GM13977 (cell line): ENCODE measurements around the gene NLRX1.
"Not testable (repeated sequence)": the region's sequence is repeated elsewhere in the genome, so short reads cannot be mapped to it uniquely, and the experiment has no call there.

Experiments
- DNase-seq: peaks from one replicate; pipeline ENCODE4 v3.0.0; 2012; ENCODE audit warnings: low spot score
- CTCF ChIP-seq: IDR thresholded peaks from 2 replicates; pipeline ENCODE4 v1.5.1; 2012; ENCODE audit warnings: mild to moderate bottlenecking, control low read depth; ENCODE audit not compliant: insufficient read depth; ENCODE audit errors: extremely low read depth, missing control alignments
- in situ Hi-C: fragments of 300-500 bp; cut with MboI; formaldehyde crosslinking; loops from one replicate; pipeline ENCODE4 v1.12.0; 2022; ENCODE audit warnings: low sequenced_read_pairs, low pct_unique_long_range_greater_than_20kb, mixed read lengths, inconsistent platforms; ENCODE audit not compliant: unreplicated experiment

NLRX1 gene

GRCh38 chr11:119161871-119162270 lies 6.7 kb upstream of the NLRX1 start:
- DNase-seq: no peak
- in situ Hi-C loops: no loop called here
- no peak for TF ChIP-seq CTCF

- no peak for DNase-seq
- TF ChIP-seq CTCF: no peak
- in situ Hi-C loops: no loop called here
Measured at GRCh38 chr11:119166368-119167076, 2.0 kb upstream of the NLRX1 start.

GRCh38 chr11:119167077-119167458 lies 1.5 kb upstream of the NLRX1 start:
- DNase-seq, in situ Hi-C loops: not testable (repeated sequence)

GRCh38 chr11:119167933-119168332 lies 592 bp upstream of the NLRX1 start:
- in situ Hi-C loops: no loop called here
- no peak for TF ChIP-seq CTCF
- no peak for DNase-seq

GRCh38 chr11:119169282-119169719 lies 776 bp downstream of the NLRX1 start:
- in situ Hi-C loops: no loop called here
- no peak for TF ChIP-seq CTCF
- DNase-seq: peak; percentile 71

GRCh38 chr11:119172513-119172912 lies 4.0 kb downstream of the NLRX1 start:
- TF ChIP-seq CTCF: no peak
- in situ Hi-C loops: no loop called here
- DNase-seq: no peak

GRCh38 chr11:119173453-119173852 lies 4.9 kb downstream of the NLRX1 start:
- in situ Hi-C loops: no loop called here
- no peak for TF ChIP-seq CTCF
- DNase-seq: no peak
